Neuron (in vitro differentiated cells): Measurements from ENCODE around the gene SLX4IP.
A peak's percentile ranks its signal among the peaks of the same experiment; 100 is the strongest.

ENCODE experiments used
- H2AFZ ChIP-seq: one replicate; pipeline ENCODE4 v1.6.1; 2013; ENCODE audit warnings: low read depth, mild to moderate bottlenecking, inconsistent platforms, low read length, moderate library complexity
- H3K27me3 ChIP-seq: one replicate; pipeline ENCODE4 v1.6.1; 2013; ENCODE audit warnings: low read length; ENCODE audit not compliant: insufficient read depth
- H3K36me3 ChIP-seq: one replicate; pipeline ENCODE4 v1.6.1; 2013; ENCODE audit warnings: low read length; ENCODE audit not compliant: insufficient read depth
- H3K4me1 ChIP-seq: one replicate; pipeline ENCODE4 v1.6.1; 2013; ENCODE audit warnings: low read length; ENCODE audit not compliant: insufficient read depth
- H3K4me3 ChIP-seq: 2 replicates; pipeline ENCODE4 v1.5.1; 2013; ENCODE audit warnings: mild to moderate bottlenecking, low read length, moderate library complexity
- H3K9me3 ChIP-seq: one replicate; pipeline ENCODE4 v1.6.1; 2013; ENCODE audit warnings: low read length

The SLX4IP gene

GRCh38 chr20:10478205-10478604 is 43.1 kb downstream of the SLX4IP start:
- Histone ChIP-seq H3K4me3 (no peak overlapping the region), H3K27me3 (no peaks in the 10 kb centered on the region), H3K4me1 (peaks cover 3% of the 10 kb centered on the region), H3K9me3 (no peaks in the 10 kb centered on the region), H2AFZ (no peak overlapping the region), H3K36me3 (no peaks in the 10 kb centered on the region)

GRCh38 chr20:10478930-10479329 is 43.8 kb downstream of the SLX4IP start:
- H3K4me3 ChIP-seq = no peak overlapping the region
- peaks cover 3% of the 10 kb centered on the region for H3K4me1 ChIP-seq
- H3K9me3 ChIP-seq = no peaks in the 10 kb centered on the region
- no peaks in the 10 kb centered on the region for H3K27me3 ChIP-seq
- no peaks in the 10 kb centered on the region for H3K36me3 ChIP-seq
- no peak overlapping the region for H2AFZ ChIP-seq

- H3K9me3 ChIP-seq = peaks cover 1% of the 10 kb centered on the region
- no peaks in the 10 kb centered on the region for H3K36me3 ChIP-seq
- peaks cover 3% of the 10 kb centered on the region for H3K4me1 ChIP-seq
- no peaks in the 10 kb centered on the region for H3K27me3 ChIP-seq
- H3K4me3 ChIP-seq = no peak overlapping the region
- H2AFZ ChIP-seq = no peak overlapping the region
These were observed 46.6 kb downstream of the SLX4IP start for GRCh38 chr20:10481676-10482075.

GRCh38 chr20:10483691-10484090 is 48.6 kb downstream of the SLX4IP start:
- H3K4me3 ChIP-seq = no peak overlapping the region
- H3K4me1 ChIP-seq = peaks cover under 1% of the 10 kb centered on the region
- H3K9me3 ChIP-seq = peaks cover 1% of the 10 kb centered on the region
- H3K27me3 ChIP-seq = no peaks in the 10 kb centered on the region
- H2AFZ ChIP-seq = no peak overlapping the region
- no peaks in the 10 kb centered on the region for H3K36me3 ChIP-seq

GRCh38 chr20:10487142-10488136 is 52.3 kb downstream of the SLX4IP start:
- H3K36me3 ChIP-seq = no peaks in the 10 kb centered on the region
- H2AFZ ChIP-seq = no peak overlapping the region
- H3K4me1 ChIP-seq = peaks cover 29% of the 10 kb centered on the region
- peaks cover 1% of the 10 kb centered on the region for H3K9me3 ChIP-seq
- no peaks in the 10 kb centered on the region for H3K27me3 ChIP-seq
- H3K4me3 ChIP-seq = no peak overlapping the region

GRCh38 chr20:10488534-10488933 is 53.4 kb downstream of the SLX4IP start:
- H3K27me3 ChIP-seq = no peaks in the 10 kb centered on the region
- H3K36me3 ChIP-seq = no peaks in the 10 kb centered on the region
- H3K4me1 ChIP-seq = peaks cover 29% of the 10 kb centered on the region
- peaks cover 1% of the 10 kb centered on the region for H3K9me3 ChIP-seq
- no peak overlapping the region for H2AFZ ChIP-seq
- no peak overlapping the region for H3K4me3 ChIP-seq

GRCh38 chr20:10489853-10490252 is 54.7 kb downstream of the SLX4IP start:
- Histone ChIP-seq H3K9me3 (no peaks in the 10 kb centered on the region), H3K27me3 (no peaks in the 10 kb centered on the region), H3K4me3 (no peak overlapping the region), H3K36me3 (no peaks in the 10 kb centered on the region), H3K4me1 (peaks cover 29% of the 10 kb centered on the region), H2AFZ (no peak overlapping the region)

- Histone ChIP-seq H2AFZ (peak overlapping the region; percentile 12), H3K27me3 (no peaks in the 10 kb centered on the region), H3K4me1 (peaks cover 29% of the 10 kb centered on the region), H3K9me3 (no peaks in the 10 kb centered on the region), H3K4me3 (peak overlapping the region; percentile 10), H3K36me3 (no peaks in the 10 kb centered on the region)
These were observed 55.2 kb downstream of the SLX4IP start for GRCh38 chr20:10490257-10490656.

GRCh38 chr20:10490706-10491105 is 55.6 kb downstream of the SLX4IP start:
- Histone ChIP-seq H2AFZ (peak overlapping the region; percentile 12), H3K4me1 (peaks cover 29% of the 10 kb centered on the region), H3K9me3 (no peaks in the 10 kb centered on the region), H3K36me3 (no peaks in the 10 kb centered on the region), H3K4me3 (peak overlapping the region; percentile 10), H3K27me3 (no peaks in the 10 kb centered on the region)

GRCh38 chr20:10492065-10492464 is 57.0 kb downstream of the SLX4IP start:
- Histone ChIP-seq H3K4me3 (no peak overlapping the region), H3K36me3 (no peaks in the 10 kb centered on the region), H2AFZ (no peak overlapping the region), H3K27me3 (no peaks in the 10 kb centered on the region), H3K4me1 (peaks cover 29% of the 10 kb centered on the region), H3K9me3 (no peaks in the 10 kb centered on the region)

- Histone ChIP-seq H3K4me1 (peaks cover 29% of the 10 kb centered on the region), H3K27me3 (no peaks in the 10 kb centered on the region), H3K9me3 (no peaks in the 10 kb centered on the region), H3K36me3 (no peaks in the 10 kb centered on the region), H2AFZ (no peak overlapping the region), H3K4me3 (no peak overlapping the region)
These were observed 57.7 kb downstream of the SLX4IP start for GRCh38 chr20:10492844-10493243.

GRCh38 chr20:10495173-10495572 is 60.1 kb downstream of the SLX4IP start:
- no peak overlapping the region for H3K4me3 ChIP-seq
- H3K9me3 ChIP-seq = no peaks in the 10 kb centered on the region
- no peaks in the 10 kb centered on the region for H3K36me3 ChIP-seq
- H3K27me3 ChIP-seq = no peaks in the 10 kb centered on the region
- H3K4me1 ChIP-seq = peaks cover 21% of the 10 kb centered on the region
- H2AFZ ChIP-seq = no peak overlapping the region

- Histone ChIP-seq H3K9me3 (no peaks in the 10 kb centered on the region), H3K27me3 (no peaks in the 10 kb centered on the region), H3K4me1 (peaks cover 8% of the 10 kb centered on the region), H2AFZ (no peak overlapping the region), H3K36me3 (no peaks in the 10 kb centered on the region), H3K4me3 (no peak overlapping the region)
These were observed 61.4 kb downstream of the SLX4IP start for GRCh38 chr20:10496465-10496864.
